K562 (cell line): ENCODE data around the gene JADE3. TPM values are rescaled to one million over a fixed set of nuclear protein-coding genes. Genes with fewer than 3 reads are reported as not detected.

Source experiments
- ATAC-seq: fragments of 200-7000 bp; cut with Tn5 transposase; 3 replicates; pipeline ENCODE4 v1.9.1; 2020; ENCODE audit warnings: moderate library complexity
- BruUV-seq: library from RNA; stranded (reverse); fragments of 400-500 nt; replicated peaks from 2 replicates; lab custom pipeline; 2021; lab: Mats Ljungman, UMichigan
- CTCF ChIA-PET: fragments of 300-600 bp; formaldehyde crosslinking; extraction: SDS; loops from one replicate; lab custom pipeline; 2021; ENCODE audit warnings: low intra/inter-chr PET ratio; lab: Yijun Ruan, JAX
- POLR2A ChIA-PET: fragments of 300-600, 350-650 bp; sonication (Branson Sonifier 250); formaldehyde crosslinking; extraction: SDS; loops from one replicate; lab custom pipeline; 2021; ENCODE audit warnings: antibody characterized with exemption, inconsistent platforms; lab: Yijun Ruan, JAX
- DNase-seq, 4 experiments: peaks; one replicate each; pipeline versions ENCODE4 v3.0.0 to v3.0.0-alpha.2; 2011 to 2018; ENCODE audit warnings: low spot score in 3 of 4, mixed read lengths in 3 of 4; ENCODE audit errors: extremely low read depth in 1 of 4
- FAIRE-seq: peaks from 2 replicates; lab custom pipeline; 2011; peaks lifted over from hg19 to GRCh38; lab: Jason Lieb, UNC
- H2AFZ ChIP-seq: 2 replicates; pipeline ENCODE4 v1.6.0; 2011; ENCODE audit warnings: low read depth, low read length, control low read depth, inconsistent platforms
- H3K27ac ChIP-seq: fragments of 200-600 bp; 3 replicates; pipeline ENCODE4 v1.8.0; 2011; ENCODE audit warnings: low read depth, mild to moderate bottlenecking, control low read depth, inconsistent platforms, low read length, moderate library complexity, mixed read lengths; ENCODE audit errors: extremely low read depth
- H3K27me3 ChIP-seq, 2 experiments: fragments of 300-600 bp in 1 of 2; 2 replicates in 1 of 2; 3 replicates in 1 of 2; pipeline versions ENCODE4 v1.6.0 to v1.8.0; 2011; ENCODE audit warnings: inconsistent platforms in 2 of 2, low read length in 2 of 2, mild to moderate bottlenecking in 1 of 2, mixed read lengths in 1 of 2, moderate library complexity in 1 of 2; ENCODE audit not compliant: control insufficient read depth in 2 of 2, insufficient read depth in 2 of 2
- H3K36me3 ChIP-seq: fragments of 300-600 bp; 3 replicates; pipeline ENCODE4 v1.8.0; 2011; ENCODE audit warnings: mild to moderate bottlenecking, low read length, inconsistent platforms; ENCODE audit not compliant: control insufficient read depth, insufficient read depth
- H3K4me1 ChIP-seq, 2 experiments: fragments of 200-600 bp in 1 of 2; replicated peaks in 1 of 2; 2 replicates in 1 of 2; 3 replicates in 1 of 2; pipeline versions ENCODE4 v1.5.1 to v1.8.0; 2011; ENCODE audit warnings: inconsistent platforms in 2 of 2, low read length in 2 of 2, mild to moderate bottlenecking in 1 of 2, mixed read lengths in 1 of 2, moderate library complexity in 1 of 2; ENCODE audit not compliant: control insufficient read depth in 2 of 2, insufficient read depth in 2 of 2
- H3K4me2 ChIP-seq: 2 replicates; pipeline ENCODE4 v1.6.1; 2011; ENCODE audit warnings: low read length, control low read depth, inconsistent platforms, mixed read lengths; ENCODE audit not compliant: insufficient read depth
- H3K4me3 ChIP-seq: fragments of 200-600 bp; sonication (generic), shearing (Covaris generic); 2 replicates; pipeline ENCODE4 v1.5.1; 2016; ENCODE audit warnings: control low read depth, inconsistent platforms
- H3K79me2 ChIP-seq: fragments of 200-600 bp; 3 replicates; pipeline ENCODE4 v1.8.0; 2011; ENCODE audit warnings: low read length, inconsistent platforms; ENCODE audit not compliant: control insufficient read depth, insufficient read depth
- H3K9ac ChIP-seq, 2 experiments: 2 replicates each; pipeline versions ENCODE4 v1.6.0 to v1.6.1; 2011; ENCODE audit warnings: low read depth in 2 of 2, low read length in 2 of 2, control low read depth in 1 of 2, inconsistent platforms in 1 of 2, mild to moderate bottlenecking in 1 of 2, mixed read lengths in 1 of 2; ENCODE audit not compliant: insufficient read depth in 1 of 2
- H3K9me1 ChIP-seq: one replicate; pipeline ENCODE4 v1.6.0; 2011; ENCODE audit warnings: inconsistent platforms, mild to moderate bottlenecking, low read length, moderate library complexity; ENCODE audit not compliant: control insufficient read depth, insufficient read depth
- H3K9me3 ChIP-seq: replicated peaks from 2 replicates; pipeline ENCODE4 v1.5.1; 2011; ENCODE audit warnings: low read depth, low read length, inconsistent platforms; ENCODE audit not compliant: control insufficient read depth, insufficient read depth
- H4K20me1 ChIP-seq: replicated peaks from 2 replicates; pipeline ENCODE4 v1.6.1; 2011; ENCODE audit warnings: low read length, inconsistent platforms, mixed read lengths; ENCODE audit not compliant: control insufficient read depth, insufficient read depth
- ATF2 ChIP-seq: sonication (generic); formaldehyde crosslinking; IDR thresholded peaks from 2 replicates; pipeline ENCODE4 v1.8.1; 2022; ENCODE audit warnings: missing genetic modification reagents
- CBFB ChIP-seq: sonication (generic); formaldehyde crosslinking; IDR thresholded peaks from 2 replicates; pipeline ENCODE4 v1.4.0; 2020; ENCODE audit warnings: mild to moderate bottlenecking, missing genetic modification reagents
- CC2D1A ChIP-seq: fragments of 450-650 bp; IDR thresholded peaks from 2 replicates; pipeline ENCODE4 v1.6.1; 2017; ENCODE audit warnings: mild to moderate bottlenecking
- DMBX1 ChIP-seq: fragments of 250-450 bp; sonication (Bioruptor Pico); IDR thresholded peaks from 2 replicates; pipeline ENCODE4 v1.8.0; 2022; ENCODE audit warnings: inconsistent platforms, mild to moderate bottlenecking, moderate library complexity, borderline replicate concordance
- ETV1 ChIP-seq: fragments of 450-650 bp; conservative IDR thresholded peaks from 2 replicates; pipeline ENCODE4 v1.6.1; 2016; ENCODE audit warnings: missing genetic modification characterization, control low read depth, low read depth, missing compliant biosample characterization
- HIVEP1 ChIP-seq: fragments of 250-450 bp; sonication (Bioruptor Pico); IDR thresholded peaks from 2 replicates; pipeline ENCODE4 v1.4.0; 2020; ENCODE audit warnings: mild to moderate bottlenecking
- IRF1 ChIP-seq: sonication (generic); formaldehyde crosslinking; IDR thresholded peaks from 2 replicates; pipeline ENCODE4 v1.8.0; 2022; ENCODE audit warnings: missing genetic modification reagents, mild to moderate bottlenecking, borderline replicate concordance
- JUNB ChIP-seq: fragments of 450-650 bp; formaldehyde crosslinking; conservative IDR thresholded peaks from 2 replicates; pipeline ENCODE4 v1.4.0; 2020; ENCODE audit warnings: mild to moderate bottlenecking
- PHB2 ChIP-seq: fragments of 450-650 bp; IDR thresholded peaks from 2 replicates; pipeline ENCODE4 v1.6.1; 2017; ENCODE audit warnings: low read depth
- ZNF165 ChIP-seq: fragments of 250-450 bp; sonication (Bioruptor Pico); IDR thresholded peaks from 2 replicates; pipeline ENCODE4 v1.4.0; 2020; ENCODE audit warnings: borderline replicate concordance
- ZNF644 ChIP-seq: fragments of 200-800 bp; sonication (Bioruptor generic); IDR thresholded peaks from 2 replicates; pipeline ENCODE4 v1.6.1; 2016; ENCODE audit warnings: low read depth, missing genetic modification characterization, missing compliant biosample characterization
- WGBS: fragments of 100-300 bp; shearing (Covaris generic); methylation state at CpG from one replicate; pipeline ENCODE4 v1.1.6; 2016; ENCODE audit warnings: low coverage, mixed read lengths; ENCODE audit not compliant: insufficient coverage; ENCODE audit errors: missing lambda C conversion rate; 5-methylcytosine and 5-hydroxymethylcytosine counted together
- in situ Hi-C: fragments of 300-500 bp; cut with MboI; formaldehyde crosslinking; loops from 4 replicates; pipeline ENCODE4 v1.15.0; 2018; ENCODE audit warnings: inconsistent platforms, mixed read lengths
- intact Hi-C: fragments of 100-400 bp; cut with micrococcal nuclease; formaldehyde crosslinking; loops from 2 replicates; pipeline ENCODE4 v1.14.2; 2022
- polyA plus RNA-seq, 8 experiments: library from polyadenylated mRNA; depleted of rRNA in 4 of 8; stranded (reverse) in 5 of 8; unstranded in 3 of 8; fragments of >200 nt; fragmentation: Nextera tagmentation in 2 of 8; fragmentation: Illumina TruSeq in 1 of 8; extraction: Ambion mirVana in 2 of 8; extraction: Trizol in 1 of 8; gene quantifications; 2 replicates each; pipeline versions ENCODE4 v1.2.1 to v1.2.3, GENCODE V29; 2011 to 2014; ENCODE audit warnings: inconsistent platforms in 1 of 8, missing spikeins in 1 of 8
- total RNA-seq, 7 experiments: library from RNA; depleted of rRNA in 6 of 7; stranded (reverse); fragments of >200 nt in 6 of 7; fragmentation: Illumina TruSeq in 2 of 7; extraction: Trizol in 2 of 7; gene quantifications; 2 replicates each; pipeline versions ENCODE4 v1.2.1 to v1.2.3, GENCODE V29; 2011 to 2021; ENCODE audit warnings: low replicate concordance in 1 of 7
- TF ChIP-seq, protein P1 (sequence below): fragments of 150-350 bp; IDR thresholded peaks from 2 replicates; pipeline ENCODE4 v1.6.1; 2014; ENCODE audit warnings: low read depth, mild to moderate bottlenecking, low read length, borderline replicate concordance
- TF ChIP-seq, protein P2 (sequence below): fragments of 250-450 bp; sonication (Bioruptor Pico); IDR thresholded peaks from 2 replicates; pipeline ENCODE4 v1.5.0; 2021; ENCODE audit warnings: mild to moderate bottlenecking, moderate library complexity

The JADE3 gene
- total and polyA plus RNA-seq, 9 of the 15 experiments (the other 6 are each of a cell fraction or from before 2014, with no cell fraction given) = 2.6 to 10.0 (median 7.0) TPM

GRCh38 chrX:47047989-47048388 is 135.8 kb downstream of the JADE3 start:
- Histone ChIP-seq H3K36me3 (no peaks in the 10 kb centered on the region), H3K79me2 (no peaks in the 10 kb centered on the region), H3K27ac (peak overlapping the region; percentile 50; the same call in 1 of the 3 replicates), H3K9me3 (no peaks in the 10 kb centered on the region), H4K20me1 (no peaks in the 10 kb centered on the region), H3K9ac (no peak overlapping the region), H3K9me1 (no peaks in the 10 kb centered on the region), H2AFZ (no peak overlapping the region), H3K4me1 (peaks cover 0 to 3% of the 10 kb centered on the region in 2 experiments; a peak in 2 of 5 replicates), H3K4me2 (peak overlapping the region; percentile 12; the same call in 1 of the 2 replicates), H3K27me3 (no peaks in the 10 kb centered on the region), H3K4me3 (no peak overlapping the region)
- intact Hi-C loops = no loop called here
- WGBS = 0% methylated on average over 4 of the region's 5 CpGs
- FAIRE-seq (peak; percentile 87), ATAC-seq (peak; percentile 92), DNase-seq (peak; percentile 20 to 81 (median 46))
- ChIA-PET POLR2A (interaction anchor here (0.6 kb wide), 1 partner anchor 18 kb away, joined by 3 read pairs; no protein-coding TSS in a partner anchor), CTCF (interaction anchor here (0.6 kb wide), 1 partner anchor 225 kb away, joined by 4 read pairs; no protein-coding TSS in a partner anchor)
- BruUV-seq = no TSS peak
- in situ Hi-C loops = no loop called here
- TF ChIP-seq, protein P1, sequence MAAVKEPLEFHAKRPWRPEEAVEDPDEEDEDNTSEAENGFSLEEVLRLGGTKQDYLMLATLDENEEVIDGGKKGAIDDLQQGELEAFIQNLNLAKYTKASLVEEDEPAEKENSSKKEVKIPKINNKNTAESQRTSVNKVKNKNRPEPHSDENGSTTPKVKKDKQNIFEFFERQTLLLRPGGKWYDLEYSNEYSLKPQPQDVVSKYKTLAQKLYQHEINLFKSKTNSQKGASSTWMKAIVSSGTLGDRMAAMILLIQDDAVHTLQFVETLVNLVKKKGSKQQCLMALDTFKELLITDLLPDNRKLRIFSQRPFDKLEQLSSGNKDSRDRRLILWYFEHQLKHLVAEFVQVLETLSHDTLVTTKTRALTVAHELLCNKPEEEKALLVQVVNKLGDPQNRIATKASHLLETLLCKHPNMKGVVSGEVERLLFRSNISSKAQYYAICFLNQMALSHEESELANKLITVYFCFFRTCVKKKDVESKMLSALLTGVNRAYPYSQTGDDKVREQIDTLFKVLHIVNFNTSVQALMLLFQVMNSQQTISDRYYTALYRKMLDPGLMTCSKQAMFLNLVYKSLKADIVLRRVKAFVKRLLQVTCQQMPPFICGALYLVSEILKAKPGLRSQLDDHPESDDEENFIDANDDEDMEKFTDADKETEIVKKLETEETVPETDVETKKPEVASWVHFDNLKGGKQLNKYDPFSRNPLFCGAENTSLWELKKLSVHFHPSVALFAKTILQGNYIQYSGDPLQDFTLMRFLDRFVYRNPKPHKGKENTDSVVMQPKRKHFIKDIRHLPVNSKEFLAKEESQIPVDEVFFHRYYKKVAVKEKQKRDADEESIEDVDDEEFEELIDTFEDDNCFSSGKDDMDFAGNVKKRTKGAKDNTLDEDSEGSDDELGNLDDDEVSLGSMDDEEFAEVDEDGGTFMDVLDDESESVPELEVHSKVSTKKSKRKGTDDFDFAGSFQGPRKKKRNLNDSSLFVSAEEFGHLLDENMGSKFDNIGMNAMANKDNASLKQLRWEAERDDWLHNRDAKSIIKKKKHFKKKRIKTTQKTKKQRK = no peak
- TF ChIP-seq ETV1 (tag) = no peak
- TF ChIP-seq JUNB (CRISPR knock-in tag) = no peak
- peak; percentile 56; the same call in 1 of the 2 replicates for TF ChIP-seq ZNF644
- TF ChIP-seq IRF1 (CRISPR knock-in tag) = no peak
- peak; percentile 58; the same call in 1 of the 2 replicates for TF ChIP-seq PHB2
- peak; percentile 46; the same call in 1 of the 2 replicates for TF ChIP-seq CC2D1A
- no peak for TF ChIP-seq CBFB (CRISPR knock-in tag)
- TF ChIP-seq, protein P2, sequence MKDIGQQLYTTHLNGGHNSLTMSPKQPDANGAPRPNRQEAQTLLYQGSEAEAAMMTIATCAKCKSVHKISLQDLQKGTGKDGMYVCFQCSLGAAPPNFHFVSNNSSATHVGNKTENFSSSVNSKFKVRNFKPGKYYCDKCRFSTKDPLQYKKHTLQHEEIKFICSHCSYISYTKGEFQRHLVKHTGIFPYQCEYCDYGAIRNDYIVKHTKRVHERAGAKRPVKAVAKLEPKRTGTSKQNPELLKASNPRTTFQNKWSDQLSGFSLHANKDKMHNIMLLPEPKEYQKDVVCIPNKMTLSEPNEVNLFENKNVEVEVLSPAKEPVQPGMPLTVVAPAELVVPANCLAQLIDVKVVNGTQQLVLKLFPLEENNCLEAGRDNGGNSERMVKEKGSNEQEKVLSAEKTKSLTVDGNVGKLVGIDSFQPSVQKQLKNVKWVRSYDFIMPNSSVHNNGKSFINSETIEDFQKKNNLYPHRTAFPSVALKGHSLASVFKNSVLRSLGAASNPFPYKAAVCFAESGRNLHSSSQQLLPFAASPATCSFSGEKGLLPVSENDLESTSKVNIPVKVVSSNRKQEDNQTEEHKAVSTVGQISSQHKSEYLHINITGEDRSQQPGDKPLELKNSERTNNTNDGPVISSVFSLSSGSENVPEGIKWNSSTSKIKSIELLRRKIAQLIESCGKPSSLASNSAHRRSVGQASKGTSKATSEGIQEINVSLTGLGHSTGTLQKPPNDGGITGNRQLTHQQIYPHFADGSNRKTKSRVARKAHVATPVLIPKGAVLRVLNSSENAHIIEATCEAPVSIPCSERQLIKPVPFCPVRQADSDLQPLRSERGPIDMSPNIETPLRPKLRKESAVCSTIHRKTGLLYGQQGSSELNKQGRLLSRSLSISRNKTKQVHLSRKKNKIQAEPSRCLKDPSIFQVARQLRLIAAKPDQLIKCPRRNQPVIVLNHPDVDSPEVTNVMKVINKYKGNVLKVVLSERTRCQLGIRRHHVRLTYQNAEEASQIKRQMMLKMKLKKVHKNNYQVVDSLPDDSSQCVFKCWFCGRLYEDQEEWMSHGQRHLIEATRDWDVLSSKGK (CRISPR knock-in tag) = no peak
- TF ChIP-seq HIVEP1 (CRISPR knock-in tag) = no peak
- TF ChIP-seq DMBX1 (CRISPR knock-in tag) = peak; percentile 43; the same call in 1 of the 2 replicates
- TF ChIP-seq ATF2 = no peak
- no peak for TF ChIP-seq ZNF165
